Stimulated activated CD8-positive, alpha-beta memory T cell treated with anti-CD3 and anti-CD28 coated beads, Interleukin-15, amount 100 ng/mL, for 48 hours (primary cell): Measurements from ENCODE around the gene CEBPE.

Experiments used
- DNase-seq, 2 donors: peaks; one replicate each; pipeline ENCODE4 v3.0.0-alpha.2; 2020; ENCODE audit warnings: low read depth in 2 of 2

Gene CEBPE

DNA sequence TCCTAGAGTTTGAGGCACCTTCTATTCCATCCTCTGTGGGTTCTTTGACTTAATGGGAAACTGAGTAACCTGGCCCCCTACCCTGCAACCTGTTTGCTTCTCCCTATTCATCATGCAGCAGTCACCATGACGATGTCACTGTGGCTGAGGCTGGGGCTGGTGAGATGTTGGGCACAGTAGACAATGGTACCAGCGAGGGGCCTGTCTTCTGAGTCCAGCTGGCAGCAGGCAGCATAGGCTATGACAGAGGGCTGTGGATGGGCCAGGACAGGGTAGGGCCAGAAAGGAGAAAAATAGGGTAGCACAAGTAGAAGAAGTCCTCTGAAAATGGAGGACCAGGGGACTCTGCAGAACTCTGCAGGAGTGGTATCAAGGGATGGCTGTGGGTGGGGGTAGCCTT is 16.3 kb downstream of the CEBPE start:
- DNase-seq, result no peak

DNA sequence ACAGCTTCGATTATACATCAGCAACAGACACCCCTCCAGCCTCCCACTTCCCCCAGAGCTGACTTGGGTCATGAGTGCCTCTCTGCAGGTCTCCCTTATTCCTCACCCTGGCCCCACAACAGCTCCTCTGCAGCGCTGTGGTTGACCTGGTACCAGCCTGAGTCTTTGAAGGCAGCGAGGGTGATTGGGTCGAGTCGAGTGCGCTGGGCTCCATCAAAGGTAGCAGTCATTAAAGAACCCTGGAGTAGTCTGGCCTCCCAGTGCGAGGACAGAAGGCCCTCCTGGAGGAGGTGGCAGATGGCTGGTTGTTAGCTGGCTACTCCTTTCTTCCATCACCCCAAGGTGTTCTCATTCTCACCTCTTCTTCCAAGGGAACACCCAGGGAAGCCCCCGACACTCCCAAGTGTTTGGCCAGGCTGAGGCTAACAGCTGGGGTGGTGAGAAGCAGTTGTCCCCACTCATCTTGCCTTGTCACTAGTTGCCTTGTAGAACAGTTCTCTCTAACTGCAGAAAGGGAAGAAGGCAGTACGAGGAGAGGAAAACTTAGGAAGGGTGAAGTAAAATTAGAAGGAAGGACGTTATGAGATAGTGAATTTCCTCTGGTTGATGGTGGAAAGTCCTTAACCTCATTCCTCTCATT is 16.9 kb downstream of the CEBPE start:
- no peak for DNase-seq

DNA sequence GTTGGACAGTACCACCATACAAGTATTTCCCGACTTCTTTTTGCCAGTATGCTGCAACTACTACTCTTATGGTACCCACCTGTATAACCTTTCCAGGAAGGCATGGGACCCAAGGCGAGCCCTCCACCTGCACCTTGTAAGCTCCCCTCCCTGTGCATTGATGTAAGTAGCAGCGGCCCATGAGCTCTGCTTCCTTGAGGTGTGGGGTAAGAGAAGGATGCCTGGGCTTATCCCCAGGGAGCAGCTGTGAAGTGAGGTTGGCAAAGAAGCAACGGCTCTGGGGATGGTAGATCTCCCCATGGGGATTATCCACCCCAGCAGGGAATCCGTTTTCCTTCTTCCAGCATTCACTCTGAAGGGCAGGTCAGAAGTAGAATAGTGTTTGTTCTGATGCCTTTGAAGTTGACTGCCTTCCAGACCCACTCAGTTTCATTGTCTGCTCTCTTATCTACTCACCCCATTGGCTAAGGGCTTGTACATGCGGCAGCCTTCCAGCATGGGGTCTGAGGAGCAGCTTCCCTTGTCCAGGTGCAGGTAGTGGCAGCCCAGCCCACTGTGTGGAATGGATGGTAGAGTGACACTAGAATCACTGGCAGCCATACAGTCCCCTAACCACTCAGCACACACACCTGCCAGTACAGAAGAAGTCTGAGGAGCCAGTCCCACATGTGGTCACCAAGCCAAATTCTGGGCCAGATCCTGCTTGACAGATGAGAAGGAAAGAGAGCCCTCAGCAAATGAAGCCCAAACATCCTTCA is 17.7 kb downstream of the CEBPE start:
- DNase-seq, result no peak

DNA sequence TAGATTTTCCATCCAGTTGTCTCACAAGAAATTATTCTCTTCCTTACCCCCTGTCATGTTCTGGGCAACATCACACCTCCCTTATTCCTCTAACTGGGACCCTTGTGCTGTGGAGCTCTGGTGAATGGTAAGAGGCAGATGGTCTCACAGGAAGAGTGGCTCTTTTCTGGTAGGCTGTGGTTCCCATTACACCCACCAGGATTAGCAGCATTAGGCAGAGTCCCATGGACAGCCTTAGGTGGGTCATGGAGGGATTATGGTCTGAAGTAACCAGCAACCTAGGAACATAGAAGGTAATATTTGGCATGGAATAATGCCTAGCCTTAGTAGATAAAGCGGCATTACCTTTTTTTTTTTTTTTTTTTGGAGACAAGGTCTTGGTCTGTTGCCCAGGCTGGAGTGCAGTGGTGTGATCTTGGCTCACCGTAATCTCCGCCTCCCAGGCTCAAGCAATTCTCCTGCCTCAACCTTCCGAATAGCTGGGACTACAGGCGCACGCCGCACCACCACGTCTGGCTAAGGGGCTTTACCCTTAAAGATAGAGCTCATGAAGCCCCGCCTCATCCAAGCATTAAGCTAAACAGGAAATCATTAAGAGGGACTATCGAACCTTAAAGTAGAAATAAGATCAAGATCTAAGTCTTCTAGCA is 19.7 kb downstream of the CEBPE start:
- no peak for DNase-seq

DNA sequence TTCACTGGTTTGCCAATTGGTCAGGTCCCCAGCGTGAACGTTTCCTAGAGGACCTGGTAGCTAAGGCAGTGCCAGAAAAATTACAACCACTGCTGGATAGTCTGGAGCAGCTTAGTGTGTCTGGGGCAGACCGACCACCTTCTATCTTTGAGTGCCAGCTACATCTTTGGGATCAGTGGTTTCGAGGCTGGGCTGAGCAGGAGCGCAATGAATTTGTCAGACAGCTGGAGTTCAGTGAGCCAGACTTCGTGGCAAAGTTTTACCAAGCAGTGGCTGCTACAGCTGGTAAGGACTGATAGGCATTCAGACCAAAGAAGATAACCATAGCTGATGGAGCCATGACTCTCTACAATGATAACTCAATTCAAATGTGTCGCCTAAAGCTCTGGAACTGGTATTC is 21.3 kb downstream of the CEBPE start:
- DNase-seq, result no peak

DNA sequence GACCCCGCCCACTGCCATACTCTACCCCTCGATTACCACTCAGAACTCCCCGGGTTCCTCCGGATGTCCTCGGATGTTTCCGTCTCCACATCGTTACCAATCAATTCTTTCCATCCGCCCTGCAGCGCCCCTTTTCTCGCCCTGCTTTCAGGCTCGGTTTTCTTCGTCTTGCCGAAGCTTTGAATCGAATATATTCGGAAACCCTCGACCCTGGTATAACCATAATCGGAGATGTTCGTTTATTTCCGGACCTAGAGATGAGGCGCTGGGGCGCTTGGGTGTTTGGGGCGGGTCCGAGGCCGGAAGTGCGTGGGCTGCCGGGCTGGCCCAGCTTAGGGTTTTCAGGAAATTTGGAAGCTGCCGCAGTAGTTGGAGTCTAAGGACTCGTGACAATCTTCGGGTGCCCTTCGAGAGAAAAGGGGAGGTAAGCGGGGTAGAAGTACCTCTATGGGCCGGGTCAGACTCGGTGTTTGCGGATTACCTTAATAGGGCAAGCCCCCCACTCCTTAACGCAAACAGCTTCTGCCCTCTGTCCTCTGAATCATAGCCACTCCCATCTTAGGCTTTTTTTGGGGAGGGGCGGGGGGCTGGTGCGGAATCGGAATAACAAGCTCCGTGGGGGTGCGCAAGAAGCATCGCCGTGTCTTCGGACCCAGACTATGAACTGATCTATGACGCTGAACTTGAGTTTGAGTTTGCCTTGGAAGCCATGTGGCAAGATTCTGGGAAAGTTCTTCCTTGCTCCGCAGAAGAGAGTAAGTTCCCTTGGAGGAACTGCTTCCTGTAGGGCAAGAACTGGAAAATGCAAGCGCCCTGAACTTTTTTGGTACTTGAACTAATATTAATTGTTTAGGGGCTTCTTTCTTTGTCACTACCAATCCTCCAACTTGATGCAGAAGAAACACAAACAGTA is 23.6 kb downstream of the CEBPE start, which contains the start of gene C14orf119:
C14orf119 (plus strand) TSS at position 310 of the 913 bp plus-strand sequence. CDS start 2,154 bp downstream, outside the sequence.
- DNase-seq, result peak; percentile 96 to 98

DNA sequence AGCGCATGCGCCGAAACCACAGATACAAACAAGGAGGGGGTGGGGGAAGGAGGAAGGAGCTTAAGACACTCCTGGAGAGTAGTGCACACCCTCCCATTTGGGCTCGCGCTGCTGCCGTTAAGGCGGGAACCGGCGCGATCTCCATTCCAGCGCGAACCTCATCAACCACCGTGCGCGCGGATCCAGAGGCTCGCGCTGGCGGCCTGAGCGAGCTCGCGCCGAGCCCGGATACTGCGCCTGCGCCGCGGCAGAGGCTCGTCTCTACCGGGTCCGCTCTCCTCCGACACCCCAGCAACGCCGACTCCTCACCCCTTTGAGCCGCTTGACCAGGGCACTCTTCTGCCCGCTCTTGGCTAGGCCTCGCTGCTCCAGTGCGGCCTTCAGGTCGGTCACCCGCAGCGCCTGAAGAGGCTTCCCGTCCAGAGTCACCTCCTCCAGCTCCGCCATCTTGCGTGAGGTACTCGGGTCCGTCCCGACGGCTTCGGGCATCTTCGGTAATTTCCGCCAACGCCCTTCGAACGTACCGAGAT is 24.3 kb downstream of the CEBPE start, which contains the start of gene ACIN1:
ACIN1 (minus strand) TSS at position 471 of the 530 bp plus-strand sequence; CDS start at position 447, 24 bp downstream.
- DNase-seq, result peak in 1 of 2 donors; percentile 67

DNA sequence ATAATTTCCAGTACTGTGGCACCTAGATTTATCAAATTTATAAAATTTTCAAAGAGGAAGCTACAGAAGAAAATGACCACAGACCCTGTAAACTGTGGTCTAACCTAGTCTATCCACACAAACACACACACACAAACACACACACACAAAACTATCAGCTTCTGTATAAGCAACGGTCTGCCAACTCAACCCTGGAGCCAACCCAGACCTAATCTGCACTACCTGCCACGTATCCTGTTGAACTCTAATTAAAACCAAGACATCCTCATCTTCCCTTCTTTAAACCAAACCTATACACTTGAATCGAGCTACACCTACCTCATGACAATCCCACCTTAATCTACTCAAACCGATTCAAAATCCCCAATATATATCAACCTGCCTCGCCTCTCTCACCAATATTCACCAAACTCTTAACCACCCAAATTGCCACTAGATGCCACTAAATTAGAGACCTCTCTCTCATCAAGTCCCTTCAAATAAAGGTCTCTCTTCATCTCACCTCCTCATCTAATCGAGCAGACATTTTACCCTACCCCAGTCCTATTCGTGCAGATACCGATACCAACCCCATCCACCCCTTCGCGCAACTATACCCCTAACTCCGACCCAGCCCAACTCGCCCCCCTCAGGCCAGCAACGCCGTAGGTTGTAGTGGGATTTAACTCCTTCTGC is 24.9 kb downstream of the CEBPE start:
- peak in 1 of 2 donors; percentile 61 for DNase-seq

DNA sequence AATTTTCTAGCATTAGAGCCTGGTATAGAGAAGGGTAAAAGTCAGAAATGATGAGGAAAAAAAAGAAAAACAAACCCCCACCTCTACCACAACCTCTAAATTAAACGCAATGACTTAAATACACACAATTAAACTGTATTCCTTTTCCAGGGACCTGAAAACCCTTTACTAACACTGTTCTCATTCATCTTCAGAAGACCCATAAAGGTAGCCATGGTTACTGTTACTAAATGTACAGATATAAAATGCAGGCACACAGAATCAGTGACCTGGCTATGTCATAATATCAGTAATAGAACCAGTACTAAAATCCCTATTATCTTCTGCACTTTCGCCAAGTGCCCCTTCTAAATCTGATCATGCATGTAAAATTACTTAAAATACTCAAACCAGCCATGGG is 25.5 kb downstream of the CEBPE start:
- DNase-seq, result no peak

DNA sequence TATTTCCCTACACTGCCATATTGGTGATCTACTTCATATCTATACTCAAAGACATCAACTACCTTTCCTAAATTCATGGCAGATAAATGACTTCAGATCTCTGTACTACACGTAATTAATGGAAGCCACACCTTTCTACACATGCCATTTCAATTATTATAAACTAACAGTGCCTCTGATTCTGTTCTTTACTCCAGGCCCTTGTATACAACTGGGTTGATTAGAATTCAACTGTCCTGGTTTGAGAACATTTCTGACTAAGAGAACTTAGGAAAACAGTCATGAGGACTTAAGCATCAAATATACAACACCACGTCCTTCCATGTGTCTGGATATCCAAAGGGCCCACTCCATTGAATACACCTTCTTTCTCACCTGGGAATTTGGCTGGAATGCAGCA is 26.0 kb downstream of the CEBPE start:
- DNase-seq, result no peak

DNA sequence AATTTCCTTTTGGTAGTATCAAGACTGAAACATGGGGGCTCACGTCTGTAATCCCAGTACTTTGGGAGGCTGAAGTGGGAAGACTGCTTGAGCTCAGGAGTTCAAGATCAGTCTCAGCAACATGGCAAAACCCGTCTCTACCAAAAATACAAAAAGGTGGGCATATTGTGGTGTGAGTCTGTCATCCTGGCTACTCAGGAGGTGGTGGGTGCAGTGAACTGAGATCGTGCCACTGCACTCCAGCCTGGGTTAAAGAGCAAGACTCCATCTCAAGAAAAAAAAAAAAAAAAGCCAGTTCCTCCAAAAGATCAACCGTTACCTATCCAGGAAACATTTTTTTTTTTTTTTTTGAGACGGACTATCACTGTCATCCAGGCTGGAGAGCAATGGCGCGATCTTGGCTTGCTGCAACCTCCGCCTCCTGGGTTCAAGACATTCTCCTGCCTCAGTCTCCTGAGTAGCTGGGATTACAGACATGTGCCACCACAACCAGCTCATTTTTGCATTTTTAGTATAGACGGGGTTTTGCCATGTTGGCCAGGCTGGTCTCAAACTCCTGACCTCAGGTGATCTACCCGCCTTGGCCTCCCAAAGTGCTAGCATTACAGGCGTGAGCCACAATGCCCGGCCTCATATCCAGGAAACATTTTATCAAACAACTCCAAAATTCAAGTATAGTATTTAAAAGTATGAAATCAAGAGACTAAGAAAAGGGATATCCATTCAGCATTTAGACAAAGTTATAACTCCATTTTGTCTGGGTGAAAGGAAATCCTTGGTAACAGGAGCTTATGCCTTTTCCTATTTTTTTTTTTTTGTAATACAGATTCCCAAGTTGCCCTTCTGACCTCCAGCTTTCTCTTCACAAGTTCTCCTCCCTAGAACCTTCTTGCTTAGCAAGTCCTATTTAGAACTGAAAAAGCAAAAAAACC is 27.5 kb downstream of the CEBPE start:
- no peak for DNase-seq

DNA sequence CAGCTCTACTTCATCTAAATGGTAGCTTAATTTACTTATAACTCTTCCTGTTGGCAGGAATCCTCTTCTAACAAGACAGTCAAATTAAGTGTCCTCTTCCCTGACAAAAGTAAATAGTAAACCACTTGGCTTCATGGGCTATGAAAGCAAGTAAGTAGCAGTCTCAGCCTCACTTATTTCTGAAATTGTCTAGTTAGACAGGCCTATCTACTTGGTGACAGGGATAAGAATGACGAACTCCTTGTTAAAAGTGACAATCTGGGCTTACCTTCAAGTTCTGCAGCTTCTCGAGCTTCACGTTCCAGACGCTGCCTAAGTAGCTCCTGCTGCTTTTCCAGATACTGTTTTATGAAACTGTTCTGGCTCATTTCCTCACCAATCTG is 28.8 kb downstream of the CEBPE start:
- DNase-seq, result no peak

DNA sequence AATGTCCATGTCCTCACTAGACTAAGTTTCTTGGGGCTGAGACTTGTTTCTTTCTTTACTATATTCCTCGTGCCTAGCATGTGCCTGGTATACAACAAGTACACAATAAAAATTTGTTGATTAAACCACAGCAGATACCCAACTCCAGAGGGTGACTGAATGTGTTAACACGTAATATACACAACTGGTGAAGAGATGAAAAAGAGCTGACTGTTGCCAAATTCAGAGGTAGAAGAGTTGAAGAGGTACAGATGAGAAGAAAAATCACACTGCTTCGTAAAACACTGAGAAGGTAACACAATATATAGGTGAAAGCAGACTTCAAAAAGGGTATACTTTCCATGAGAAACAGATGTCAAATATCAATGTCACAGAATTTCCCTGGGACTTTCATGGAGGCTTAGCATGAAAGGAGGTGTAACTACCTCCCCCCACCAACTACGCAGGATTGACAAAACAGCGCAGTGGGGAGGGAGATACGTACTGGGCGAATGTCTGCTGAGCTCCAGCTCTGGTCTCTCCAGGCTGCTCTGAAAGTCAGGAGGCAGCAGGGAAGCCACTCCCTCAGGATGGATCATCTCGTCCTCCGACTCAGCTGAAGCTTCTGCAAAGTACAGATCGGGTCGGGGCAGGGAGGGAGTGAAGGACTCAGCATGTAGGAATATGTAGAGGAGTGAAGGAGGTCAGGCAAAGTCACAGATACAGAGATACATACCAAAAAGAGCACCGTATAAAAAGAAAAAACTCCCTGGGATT is 29.4 kb downstream of the CEBPE start:
- DNase-seq, result no peak

DNA sequence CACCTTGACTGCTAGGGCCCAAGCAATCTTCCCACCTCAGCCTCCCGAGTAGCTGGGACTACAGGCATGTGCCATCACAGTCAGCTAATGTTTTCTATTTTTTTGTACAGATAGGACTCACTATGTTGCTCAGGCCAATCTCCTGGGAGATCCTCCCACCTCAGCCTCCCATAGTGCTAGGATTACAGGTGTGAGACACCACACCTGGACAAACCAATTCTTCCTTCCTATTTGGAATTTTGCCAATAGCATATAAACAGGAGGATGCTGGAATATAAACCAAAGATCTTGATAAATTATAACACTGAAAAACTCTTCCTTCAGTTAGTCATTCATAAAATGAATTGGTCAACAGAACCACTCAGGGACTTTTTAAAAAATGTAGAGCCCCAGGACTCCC is 32.5 kb downstream of the CEBPE start:
- DNase-seq, result no peak

DNA sequence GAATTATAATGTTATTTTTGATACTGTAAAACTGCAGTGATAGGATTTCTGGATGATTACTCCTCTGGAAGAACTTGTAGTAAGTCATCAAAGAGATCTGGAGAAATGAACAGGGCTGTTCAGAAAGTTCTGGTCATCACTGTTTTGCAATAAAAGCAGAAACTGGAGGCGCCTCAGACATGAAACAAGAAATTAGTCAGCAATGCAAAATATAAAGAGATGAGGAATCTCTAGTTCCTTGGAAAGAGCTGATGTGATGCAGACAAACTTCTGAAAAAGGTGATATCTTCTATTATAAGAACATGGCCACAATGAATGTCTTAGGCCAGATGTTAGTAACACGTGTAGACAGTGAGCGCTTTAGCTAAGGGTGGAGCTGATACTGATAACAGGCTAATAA is 33.6 kb downstream of the CEBPE start:
- no peak for DNase-seq

DNA sequence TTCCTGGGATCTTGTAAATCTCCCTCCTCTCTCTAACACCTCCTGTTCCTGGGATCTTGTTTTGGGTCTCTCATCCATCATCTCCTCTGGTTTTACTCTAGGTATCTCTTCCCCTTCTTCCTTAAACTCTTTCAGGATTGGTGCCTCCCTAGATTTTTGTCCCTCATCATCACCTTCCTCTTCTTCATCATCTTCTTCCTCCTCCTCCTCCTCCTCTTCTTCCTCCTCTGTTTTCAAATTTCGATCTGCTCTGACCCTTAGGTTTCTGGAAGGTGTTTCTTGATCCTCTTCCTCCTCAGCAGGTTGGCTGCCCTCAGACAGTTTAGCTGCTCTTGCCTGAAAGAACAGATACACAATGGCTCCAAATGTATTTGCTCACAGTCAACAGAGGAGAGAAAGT is 38.6 kb downstream of the CEBPE start:
- DNase-seq, result no peak

DNA sequence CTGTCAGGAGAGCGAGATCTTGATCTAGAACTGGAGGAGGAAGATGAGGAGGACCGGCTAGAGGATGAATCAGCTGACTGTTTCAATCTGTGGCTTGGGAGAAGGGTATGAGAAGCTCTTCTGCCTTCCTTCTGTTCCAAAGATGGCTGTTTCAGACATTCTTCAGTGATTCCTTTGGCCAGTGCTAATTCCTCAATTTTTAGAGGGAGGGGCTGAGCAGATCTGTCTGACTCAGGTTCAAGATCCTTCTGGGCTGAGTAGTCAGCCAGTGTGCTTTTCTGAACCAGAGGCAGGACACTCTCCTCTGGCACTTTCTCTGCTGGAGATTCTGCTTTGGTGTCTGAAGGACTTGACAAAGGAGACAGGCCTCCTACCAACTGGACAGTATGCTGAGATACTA is 39.3 kb downstream of the CEBPE start:
- DNase-seq, result no peak

DNA sequence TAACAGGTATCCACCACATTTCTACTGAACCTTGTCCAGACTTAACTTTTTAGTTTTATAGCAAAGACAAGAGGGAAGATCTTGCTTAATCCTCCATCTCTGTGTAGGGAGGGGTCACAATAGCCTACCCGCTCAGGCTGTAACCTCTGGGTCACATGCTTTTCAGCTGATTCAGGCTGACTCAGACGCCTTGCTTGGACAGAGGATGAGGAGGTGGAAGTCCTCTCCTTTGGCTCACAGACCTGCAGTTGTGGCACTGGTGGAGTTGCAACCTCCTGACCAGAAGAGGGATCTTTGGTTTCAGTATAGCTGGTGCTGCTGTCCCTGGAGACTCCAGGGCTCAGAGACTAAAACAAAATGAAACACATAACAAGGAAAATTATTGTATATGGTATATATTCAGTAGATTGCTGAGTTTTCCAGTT is 40.4 kb downstream of the CEBPE start:
- DNase-seq, result no peak

DNA sequence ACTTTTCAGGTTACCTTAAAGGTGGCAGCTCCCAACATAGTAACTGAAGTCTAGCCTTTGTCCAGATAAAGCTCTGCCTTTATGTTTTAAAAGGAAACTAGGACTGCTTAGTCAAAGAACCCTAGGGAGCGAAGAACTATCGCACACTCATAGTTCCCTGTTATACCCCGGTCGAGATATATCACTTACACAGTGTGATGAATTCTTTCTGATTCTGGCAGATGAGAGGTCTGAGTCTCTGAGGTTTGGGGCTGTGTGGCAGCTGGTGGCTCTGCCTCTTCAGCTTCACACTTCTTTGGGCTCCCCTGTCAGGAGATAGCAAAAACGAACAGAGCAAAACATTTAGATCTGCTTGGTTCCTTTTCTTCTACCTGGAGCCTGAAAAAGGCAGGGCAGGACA is 41.1 kb downstream of the CEBPE start:
- no peak for DNase-seq
